ENCODE data around the gene SPPL2B. TPM values are rescaled to one million over a fixed set of nuclear protein-coding genes. Genes with fewer than 3 reads are reported as not detected.

SPPL2B gene
- total RNA-seq, 1 donor from 2014 or later = 95.7 TPM

- no peak for DNase-seq (ENCODE audit: low spot score in 2 of 2)
- no peak for TF ChIP-seq CTCF (IDR thresholded peaks at IDR 0.05)
- H3K4me1 ChIP-seq = no peaks in the 10 kb centered on the region
- peaks cover 16% of the 10 kb centered on the region for H3K27me3 ChIP-seq
- no peak within 1 kb of the TSS for H3K4me3 ChIP-seq
- H3K9me3 ChIP-seq = no peaks in the 10 kb centered on the region
- no peaks in the 10 kb centered on the region for H3K36me3 ChIP-seq
- intact Hi-C loops (cut with DNase I) = no loop called here
- no peak within 1 kb of the TSS for H3K27ac ChIP-seq
These were observed 31.7 kb downstream of the SPPL2B start, which contains the start of gene TMPRSS9 for GRCh38 chr19:2359992-2360685. Gene TMPRSS9 (plus strand): TSS chr19:2360265. CDS start chr19:2389786, 29,521 bp downstream.

GRCh38 chr19:2360833-2361232 is 32.3 kb downstream of the SPPL2B start:
- DNase-seq (ENCODE audit: low spot score in 2 of 2) = no peak
- Histone ChIP-seq H3K27ac (no peak overlapping the region), H3K27me3 (peaks cover 16% of the 10 kb centered on the region), H3K9me3 (no peaks in the 10 kb centered on the region), H3K4me1 (no peaks in the 10 kb centered on the region), H3K36me3 (no peaks in the 10 kb centered on the region), H3K4me3 (no peak overlapping the region)
- intact Hi-C loops (cut with DNase I) = no loop called here
- no peak for TF ChIP-seq CTCF (IDR thresholded peaks at IDR 0.05)

GRCh38 chr19:2361246-2362045 is 33.0 kb downstream of the SPPL2B start:
- Histone ChIP-seq H3K27ac (no peak overlapping the region), H3K9me3 (no peaks in the 10 kb centered on the region), H3K27me3 (peaks cover 16% of the 10 kb centered on the region), H3K4me1 (no peaks in the 10 kb centered on the region), H3K36me3 (no peaks in the 10 kb centered on the region), H3K4me3 (no peak overlapping the region)
- intact Hi-C loops (cut with DNase I) = no loop called here
- TF ChIP-seq CTCF (IDR thresholded peaks at IDR 0.05) = no peak
- no peak for DNase-seq (ENCODE audit: low spot score in 2 of 2)

- Histone ChIP-seq H3K27ac (no peak overlapping the region), H3K36me3 (no peaks in the 10 kb centered on the region), H3K4me1 (no peaks in the 10 kb centered on the region), H3K4me3 (no peak overlapping the region), H3K27me3 (peaks cover 16% of the 10 kb centered on the region), H3K9me3 (no peaks in the 10 kb centered on the region)
- no peak for TF ChIP-seq CTCF (IDR thresholded peaks at IDR 0.05)
- no peak for DNase-seq (ENCODE audit: low spot score in 2 of 2)
- intact Hi-C loops (cut with DNase I) = no loop called here
These were observed 33.8 kb downstream of the SPPL2B start for GRCh38 chr19:2362046-2362969.

GRCh38 chr19:2362970-2363300 is 34.5 kb downstream of the SPPL2B start:
- Histone ChIP-seq H3K4me1 (no peaks in the 10 kb centered on the region), H3K9me3 (no peaks in the 10 kb centered on the region), H3K27me3 (peaks cover 16% of the 10 kb centered on the region), H3K27ac (no peak overlapping the region), H3K36me3 (no peaks in the 10 kb centered on the region), H3K4me3 (no peak overlapping the region)
- intact Hi-C loops (cut with DNase I) = no loop called here
- TF ChIP-seq CTCF (IDR thresholded peaks at IDR 0.05) = no peak
- DNase-seq (ENCODE audit: low spot score in 2 of 2) = no peak
